HepG2 (cell line): ENCODE measurements around the gene SPTBN5. TPM values are rescaled to one million over a fixed set of nuclear protein-coding genes. Genes with fewer than 3 reads are reported as not detected.

Experiments
- ATAC-seq: fragments of 200-7000 bp; cut with Tn5 transposase; 3 replicates; pipeline ENCODE4 v1.9.1; 2020; ENCODE audit warnings: mild to moderate bottlenecking, moderate library complexity
- BruUV-seq: library from RNA; stranded (reverse); fragments of 400-500 nt; replicated peaks from 2 replicates; lab custom pipeline; 2021; lab: Mats Ljungman, UMichigan
- CTCF ChIA-PET: fragments of 300-600 bp; formaldehyde crosslinking; extraction: SDS; loops from one replicate; lab custom pipeline; 2021; ENCODE audit warnings: low total read pairs, inconsistent platforms, low intra/inter-chr PET ratio; lab: Yijun Ruan, JAX
- POLR2A ChIA-PET: fragments of 350-600 bp; sonication (Branson Sonifier 250); formaldehyde crosslinking; loops from one replicate; lab custom pipeline; 2020; ENCODE audit warnings: antibody characterized with exemption, inconsistent platforms; lab: Yijun Ruan, JAX
- DNase-seq: peaks from one replicate; pipeline ENCODE4 v3.0.0-alpha.2; 2015; ENCODE audit warnings: low spot score
- FAIRE-seq: peaks from 3 replicates; lab custom pipeline; 2011; peaks lifted over from hg19 to GRCh38; lab: Jason Lieb, UNC
- H2AFZ ChIP-seq: one replicate; pipeline ENCODE4 v1.6.1; 2011; ENCODE audit warnings: low read length, inconsistent platforms
- H3K27ac ChIP-seq: fragments of 300-600 bp; 3 replicates; pipeline ENCODE4 v1.8.0; 2011; ENCODE audit warnings: mixed run types, mild to moderate bottlenecking, mixed read lengths, low read length, inconsistent platforms; ENCODE audit not compliant: insufficient read depth; ENCODE audit errors: extremely low read length
- H3K27me3 ChIP-seq, 2 experiments: fragments of 200-600 bp in 1 of 2; 2 replicates in 1 of 2; 3 replicates in 1 of 2; pipeline versions ENCODE4 v1.6.0 to v1.8.0; 2011; ENCODE audit warnings: low read length in 2 of 2, mild to moderate bottlenecking in 2 of 2, moderate library complexity in 2 of 2, inconsistent platforms in 1 of 2; ENCODE audit not compliant: insufficient read depth in 2 of 2, control insufficient read depth in 1 of 2
- H3K36me3 ChIP-seq, 2 experiments: fragments of 200-600 bp in 1 of 2; replicated peaks in 1 of 2; 2 replicates in 1 of 2; 3 replicates in 1 of 2; pipeline versions ENCODE4 v1.5.1 to v1.8.0; 2011; ENCODE audit warnings: low read length in 2 of 2, inconsistent platforms in 1 of 2; ENCODE audit not compliant: insufficient read depth in 2 of 2, control insufficient read depth in 1 of 2
- H3K4me1 ChIP-seq: 2 replicates; pipeline ENCODE4 v1.5.1; 2012; ENCODE audit warnings: low read length, inconsistent platforms; ENCODE audit not compliant: insufficient read depth
- H3K4me2 ChIP-seq: 2 replicates; pipeline ENCODE4 v1.6.0; 2011; ENCODE audit warnings: low read depth, low read length, inconsistent platforms
- H3K4me3 ChIP-seq, 3 experiments: fragments of 200-600 bp in 1 of 3; sonication (generic), shearing (Covaris generic) in 1 of 3; replicated peaks in 1 of 3; 2 replicates each; pipeline ENCODE4 v1.5.1; 2011 to 2016; ENCODE audit warnings: low read length in 3 of 3, inconsistent platforms in 2 of 3, low read depth in 2 of 3, mild to moderate bottlenecking in 2 of 3, control low read depth in 1 of 3, mixed read lengths in 1 of 3; ENCODE audit not compliant: insufficient read depth in 1 of 3
- H3K79me2 ChIP-seq: one replicate; pipeline ENCODE4 v1.6.1; 2011; ENCODE audit warnings: low read length, inconsistent platforms; ENCODE audit not compliant: insufficient read depth
- H3K9ac ChIP-seq: 2 replicates; pipeline ENCODE4 v1.6.0; 2011; ENCODE audit warnings: mild to moderate bottlenecking, low read depth, low read length, inconsistent platforms; ENCODE audit not compliant: insufficient read depth
- H3K9me3 ChIP-seq: 2 replicates; pipeline ENCODE4 v1.5.1; 2012; ENCODE audit warnings: mild to moderate bottlenecking, low read length
- H4K20me1 ChIP-seq: 2 replicates; pipeline ENCODE4 v1.6.0; 2011; ENCODE audit warnings: inconsistent platforms, mild to moderate bottlenecking, low read length, moderate library complexity; ENCODE audit not compliant: insufficient read depth
- MYPOP ChIP-seq: sonication (generic); formaldehyde crosslinking; IDR thresholded peaks from 2 replicates; pipeline ENCODE4 v1.8.1; 2023; ENCODE audit warnings: mild to moderate bottlenecking, moderate library complexity, missing genetic modification reagents
- RXRB ChIP-seq: IDR thresholded peaks from 2 replicates; pipeline ENCODE4 v1.6.1; 2016; ENCODE audit warnings: borderline replicate concordance, missing genetic modification reagents, missing compliant biosample characterization
- WGBS: methylation state at CpG from one replicate; pipeline ENCODE4 v1.1.6; 2017; ENCODE audit warnings: low lambda C conversion rate; 5-methylcytosine and 5-hydroxymethylcytosine counted together
- in situ Hi-C: cut with HindIII; loops from 2 replicates; pipeline ENCODE4 v1.10.0; 2017; ENCODE audit warnings: low pct_unique_long_range_greater_than_20kb; ENCODE audit not compliant: extremely low pct_ligation_motif_present
- intact Hi-C: fragments of 100-400 bp; cut with micrococcal nuclease; formaldehyde crosslinking; loops from one replicate; pipeline ENCODE4 v1.10.0; 2022; ENCODE audit not compliant: unreplicated experiment
- polyA plus RNA-seq, 8 experiments: library from polyadenylated mRNA; depleted of rRNA in 3 of 8; stranded (reverse) in 7 of 8; unstranded in 1 of 8; fragments of >200 nt; fragmentation: Illumina TruSeq in 4 of 8; extraction: Trizol in 4 of 8; gene quantifications; 2 replicates each; pipeline versions ENCODE4 v1.2.1 to v1.2.3, GENCODE V29; 2011 to 2016; ENCODE audit warnings: low read depth in 4 of 8, missing spikeins in 1 of 8, mixed read lengths in 1 of 8; ENCODE audit not compliant: insufficient read depth in 1 of 8
- total RNA-seq, 5 experiments: library from RNA; depleted of rRNA; stranded (reverse); fragments of >200 nt; fragmentation: Illumina TruSeq; extraction: Trizol; gene quantifications; 2 replicates each; pipeline ENCODE4 v1.2.3, GENCODE V29; 2016; ENCODE audit warnings: low read depth in 1 of 5
- TF ChIP-seq, protein P1 (sequence below), 2 experiments: sonication (generic) in 1 of 2; formaldehyde crosslinking in 1 of 2; IDR thresholded peaks; 2 replicates each; pipeline versions ENCODE4 v1.4.0 to v1.6.1; 2018 to 2020; ENCODE audit warnings: missing genetic modification reagents in 2 of 2, borderline replicate concordance in 1 of 2, low read depth in 1 of 2, mild to moderate bottlenecking in 1 of 2, missing biosample characterization in 1 of 2

The SPTBN5 gene
- total and polyA plus RNA-seq, 2 of the 13 experiments (the other 11 are each of a cell fraction or from before 2014, with no cell fraction given) = 0.01 to 0.07 TPM

GRCh38 chr15:41821831-41822230 lies 72.0 kb downstream of the SPTBN5 start (continued):
- TF ChIP-seq, protein P1, sequence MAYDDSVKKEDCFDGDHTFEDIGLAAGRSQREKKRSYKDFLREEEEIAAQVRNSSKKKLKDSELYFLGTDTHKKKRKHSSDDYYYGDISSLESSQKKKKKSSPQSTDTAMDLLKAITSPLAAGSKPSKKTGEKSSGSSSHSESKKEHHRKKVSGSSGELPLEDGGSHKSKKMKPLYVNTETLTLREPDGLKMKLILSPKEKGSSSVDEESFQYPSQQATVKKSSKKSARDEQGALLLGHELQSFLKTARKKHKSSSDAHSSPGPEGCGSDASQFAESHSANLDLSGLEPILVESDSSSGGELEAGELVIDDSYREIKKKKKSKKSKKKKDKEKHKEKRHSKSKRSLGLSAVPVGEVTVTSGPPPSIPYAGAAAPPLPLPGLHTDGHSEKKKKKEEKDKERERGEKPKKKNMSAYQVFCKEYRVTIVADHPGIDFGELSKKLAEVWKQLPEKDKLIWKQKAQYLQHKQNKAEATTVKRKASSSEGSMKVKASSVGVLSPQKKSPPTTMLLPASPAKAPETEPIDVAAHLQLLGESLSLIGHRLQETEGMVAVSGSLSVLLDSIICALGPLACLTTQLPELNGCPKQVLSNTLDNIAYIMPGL (CRISPR knock-in tag; IDR thresholded peaks at IDR 0.05; ENCODE audit: borderline replicate concordance in 1 of 2, low read depth in 1 of 2) = no peak
- TF ChIP-seq RXRB = no peak

DNA sequence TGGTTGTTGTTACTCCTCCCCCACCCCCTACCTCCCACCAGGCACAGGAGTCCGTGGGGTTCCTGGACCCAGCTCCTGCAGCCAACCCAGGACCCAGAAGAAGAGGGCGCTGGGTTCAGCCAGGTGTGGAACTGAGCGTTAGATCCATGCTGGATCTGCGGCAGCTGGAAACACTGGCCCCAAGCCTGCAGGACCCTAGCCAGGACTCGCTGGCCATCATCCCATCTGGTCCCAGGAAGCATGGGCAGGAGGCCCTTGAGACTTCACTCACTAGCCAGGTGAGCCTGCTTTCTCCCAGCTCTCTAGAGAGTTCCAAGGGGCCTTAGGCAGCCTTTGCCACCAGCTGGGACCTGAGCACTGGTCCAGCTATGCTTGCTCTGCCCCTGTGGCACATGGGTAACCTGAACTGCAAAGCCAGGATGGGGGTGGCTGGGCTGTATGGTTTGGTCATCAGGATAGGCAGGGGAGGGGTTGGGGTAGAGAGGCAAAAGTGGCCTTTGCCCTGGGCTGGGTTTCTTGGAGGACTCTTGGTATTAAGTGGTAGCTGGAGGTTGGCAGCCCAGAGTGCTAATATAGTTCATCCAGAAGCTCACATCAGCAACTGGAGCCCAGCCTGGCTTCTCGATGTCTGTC lies 72.9 kb downstream of the SPTBN5 start:
- Histone ChIP-seq H3K79me2 (no peaks in the 10 kb centered on the region), H3K4me1 (no peaks in the 10 kb centered on the region), H3K9me3 (no peaks in the 10 kb centered on the region), H3K27ac (no peak overlapping the region), H3K36me3 (peaks cover 3 to 26% of the 10 kb centered on the region in 2 experiments; a peak in 4 of 5 replicates), H3K27me3 (no peaks in the 10 kb centered on the region), H3K9ac (no peak overlapping the region), H3K4me3 (no peak overlapping the region), H2AFZ (no peak overlapping the region), H3K4me2 (no peak overlapping the region), H4K20me1 (no peaks in the 10 kb centered on the region)
- WGBS = 83% methylated on average over 1 of the region's 6 CpGs
- FAIRE-seq = no peak
- no peak for DNase-seq
- CTCF ChIA-PET = no interaction called here
- no TSS peak for BruUV-seq
- POLR2A ChIA-PET = interaction anchor here (0.5 kb wide), 1 partner anchor 242 kb away, joined by 3 read pairs; no protein-coding TSS in a partner anchor
- intact Hi-C loops = no loop called here
- in situ Hi-C loops = no loop called here
- TF ChIP-seq MYPOP (CRISPR knock-in tag) = no peak
- ATAC-seq = no peak
